HG03280 (cell line): Measurements from ENCODE around the gene TC2N.
"Not testable (repeated sequence)": the region's sequence is repeated elsewhere in the genome, so short reads cannot be mapped to it uniquely, and the experiment has no call there.

Experiments
- ATAC-seq: cut with Tn5 transposase; IDR thresholded peaks from one replicate; pipeline ENCODE4 v1.9.1; 2021; ENCODE audit warnings: mild to moderate bottlenecking, moderate library complexity; ENCODE audit not compliant: unreplicated experiment

Gene TC2N

DNA sequence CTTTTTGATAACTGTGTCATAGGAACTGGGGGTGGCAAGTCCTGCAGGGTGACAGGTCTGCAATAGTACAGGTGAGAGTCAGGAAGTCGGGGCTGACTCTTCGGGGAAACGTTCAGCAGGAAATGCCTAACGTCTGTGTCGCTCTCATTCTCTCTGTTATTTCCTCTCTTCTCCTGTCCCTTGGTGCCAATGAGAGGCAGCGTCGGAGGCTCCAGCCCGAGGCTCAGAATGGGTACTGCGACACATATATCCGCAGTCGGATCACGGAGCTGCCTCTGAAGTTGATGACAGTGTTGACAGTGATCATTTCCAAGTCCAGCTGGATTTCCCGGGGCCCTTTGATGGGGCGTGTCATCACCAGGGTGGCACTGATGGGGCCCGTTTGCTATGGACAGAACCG lies 2.7 kb upstream of the TC2N start:
- no peak for ATAC-seq

DNA sequence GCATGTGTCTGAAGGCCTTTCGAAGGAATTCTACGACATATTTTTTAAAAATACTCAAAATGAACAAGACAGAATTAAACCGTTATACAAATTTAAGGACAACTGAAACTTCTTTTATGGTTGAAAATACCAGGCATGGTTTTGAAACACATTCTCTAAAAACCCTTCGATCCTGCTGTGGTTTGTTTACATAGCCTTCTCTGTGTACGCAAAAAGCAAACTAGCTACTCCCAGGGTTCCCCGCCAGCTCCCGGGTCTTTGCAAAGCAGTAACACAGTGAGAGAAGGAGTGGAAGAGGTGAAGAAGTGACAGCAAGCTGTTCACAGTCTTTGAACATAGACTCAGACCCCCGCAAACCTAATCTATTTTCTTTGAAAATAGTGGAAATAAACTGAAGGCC lies 2.2 kb upstream of the TC2N start:
- ATAC-seq = no peak

DNA sequence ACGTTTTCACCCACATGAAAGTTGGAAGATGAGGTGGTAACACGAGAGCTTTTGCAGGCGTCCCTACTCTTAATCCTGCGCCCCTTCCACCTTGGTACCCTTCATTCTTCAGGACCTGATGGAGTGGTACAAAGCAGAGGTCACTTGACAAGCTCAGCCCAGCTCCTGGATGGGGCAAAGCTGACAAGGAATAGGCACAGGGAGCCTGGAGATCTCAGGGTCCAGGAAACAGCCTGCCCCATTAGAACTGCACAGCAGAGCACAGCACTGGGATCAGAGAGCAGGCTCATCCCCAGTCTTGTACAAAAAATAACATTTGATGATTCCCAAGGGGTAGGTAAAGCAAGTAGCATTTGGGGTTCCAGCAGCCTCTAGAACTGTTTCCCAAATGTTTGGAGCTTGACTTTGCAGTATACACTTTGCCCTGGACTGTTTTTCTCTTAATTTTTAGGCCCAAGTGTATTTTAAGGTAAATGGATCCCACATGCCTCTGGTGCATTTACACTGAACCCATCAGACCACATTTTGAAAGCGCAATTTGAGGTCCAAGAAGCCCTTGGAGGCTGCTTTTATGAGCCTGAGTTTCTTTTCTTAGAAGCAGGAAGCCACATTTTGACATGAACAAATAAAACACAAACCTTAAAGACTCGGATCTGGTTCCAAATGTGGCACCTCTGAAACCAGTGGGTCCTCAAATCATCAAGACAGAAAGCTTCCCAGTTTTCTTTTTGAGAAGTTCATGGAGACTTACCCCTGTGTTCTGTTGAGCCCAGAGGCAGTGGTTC lies 633 bp downstream of the TC2N start:
- no peak for ATAC-seq

DNA sequence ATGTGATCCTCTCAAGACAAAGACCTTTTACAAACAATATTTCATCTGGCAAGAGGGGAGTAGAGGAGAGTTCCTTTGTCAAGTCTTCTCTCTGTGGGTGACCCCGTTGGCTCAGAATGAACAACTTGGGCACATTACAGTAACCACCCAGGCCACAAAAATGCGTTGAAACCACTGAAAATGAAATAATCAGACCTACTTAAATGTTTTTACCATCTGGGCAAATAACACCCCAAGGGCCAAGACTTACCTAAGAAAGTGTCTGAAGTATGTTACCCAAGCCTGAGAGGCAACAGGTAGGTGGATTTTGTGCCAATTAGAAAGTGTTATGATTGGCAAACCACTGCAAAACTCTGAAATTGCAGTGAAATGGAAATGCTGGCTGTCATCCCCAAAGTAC lies 1.3 kb downstream of the TC2N start:
- ATAC-seq = no peak

DNA sequence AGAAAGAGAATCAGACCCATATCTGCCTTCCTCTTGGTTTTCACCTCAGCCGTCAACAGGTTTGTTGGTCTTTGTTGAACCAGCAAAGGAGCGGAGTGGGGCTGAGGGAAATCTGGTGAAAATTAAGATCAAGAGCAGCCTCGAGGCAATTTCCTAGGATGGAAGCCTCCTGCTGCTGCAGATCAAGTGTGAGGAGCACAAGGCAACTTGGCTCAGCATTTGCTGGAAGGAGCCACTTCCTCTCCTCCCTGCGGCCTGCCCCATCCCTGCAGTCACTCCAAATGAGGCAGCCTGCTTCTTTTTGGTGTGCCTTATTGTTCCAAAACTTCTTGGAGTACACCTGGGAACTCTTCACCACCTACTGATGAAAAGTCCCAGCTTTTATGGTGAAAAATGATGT lies 4.9 kb downstream of the TC2N start:
- no peak for ATAC-seq

DNA sequence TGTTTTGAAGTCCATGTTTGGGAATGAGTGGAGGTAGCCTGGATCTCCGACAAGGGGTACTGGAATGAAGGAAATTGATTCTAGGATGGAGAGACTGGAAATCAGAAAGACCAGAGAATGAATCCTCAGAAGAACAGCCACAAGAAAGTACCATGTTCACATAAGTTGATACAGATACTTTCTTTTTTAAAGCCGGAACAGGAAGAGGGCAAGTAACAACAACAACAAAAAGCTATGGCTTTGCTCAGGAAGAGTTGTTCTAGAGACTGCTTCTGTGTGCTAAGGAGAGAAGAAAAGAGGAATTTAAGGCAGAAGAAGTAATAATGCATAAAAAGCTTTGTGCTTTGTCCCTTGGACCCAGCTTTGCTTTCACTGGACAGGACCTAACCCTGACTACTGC lies 6.2 kb downstream of the TC2N start:
- no peak for ATAC-seq

DNA sequence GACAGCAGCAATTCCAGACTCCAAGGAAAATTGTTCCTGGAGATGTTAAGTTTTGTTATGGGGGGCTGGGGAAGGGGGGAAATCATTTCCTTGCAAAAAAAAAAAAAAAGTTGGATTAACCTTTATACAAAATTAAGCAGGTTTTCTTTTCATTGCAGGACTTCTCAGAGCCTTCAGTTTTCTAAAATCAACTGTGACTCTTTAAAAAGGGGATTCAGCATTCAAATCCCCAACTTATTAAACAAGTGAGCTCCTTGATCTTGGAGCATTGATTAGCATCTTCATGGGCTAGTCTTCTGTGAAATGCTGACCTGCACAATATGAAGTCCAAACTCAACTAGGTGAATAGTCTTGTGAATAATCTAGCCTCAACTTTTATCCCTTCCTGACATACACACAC lies 7.1 kb downstream of the TC2N start:
- ATAC-seq = no peak

DNA sequence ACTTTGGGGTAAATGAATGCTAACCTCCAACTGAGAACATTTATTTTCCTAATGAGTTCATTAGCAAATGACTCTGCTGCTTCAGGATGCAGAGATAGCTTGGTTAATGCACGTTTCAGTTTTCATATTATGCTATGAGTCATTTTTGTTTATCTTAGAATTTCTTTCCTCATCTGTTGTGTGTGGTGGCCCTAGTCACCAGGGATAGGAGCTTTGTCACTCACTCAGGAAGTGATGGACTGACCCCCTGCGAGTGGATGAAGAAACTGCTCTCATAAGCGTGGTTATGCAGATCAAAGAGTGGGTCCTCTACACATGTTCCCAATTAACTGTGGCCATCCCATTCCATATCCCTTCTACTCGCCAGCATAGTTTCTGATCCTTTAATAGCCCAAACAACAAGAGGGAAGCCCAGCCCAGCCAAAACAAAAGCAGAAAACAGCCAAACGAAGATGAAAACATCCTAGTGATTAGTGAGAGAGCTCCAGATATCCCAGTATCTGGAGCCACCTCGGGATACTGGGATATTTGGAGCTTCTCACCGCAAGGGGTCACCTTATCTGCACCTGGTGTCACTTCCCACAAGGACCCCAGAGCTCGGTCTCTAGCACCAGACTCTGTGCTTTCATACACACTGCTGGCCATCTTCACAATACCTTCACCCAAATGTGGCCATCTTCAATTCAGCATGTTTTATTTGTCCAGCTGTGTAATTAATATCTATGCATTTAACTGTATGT lies 8.6 kb downstream of the TC2N start:
- peak; percentile 78 for ATAC-seq

DNA sequence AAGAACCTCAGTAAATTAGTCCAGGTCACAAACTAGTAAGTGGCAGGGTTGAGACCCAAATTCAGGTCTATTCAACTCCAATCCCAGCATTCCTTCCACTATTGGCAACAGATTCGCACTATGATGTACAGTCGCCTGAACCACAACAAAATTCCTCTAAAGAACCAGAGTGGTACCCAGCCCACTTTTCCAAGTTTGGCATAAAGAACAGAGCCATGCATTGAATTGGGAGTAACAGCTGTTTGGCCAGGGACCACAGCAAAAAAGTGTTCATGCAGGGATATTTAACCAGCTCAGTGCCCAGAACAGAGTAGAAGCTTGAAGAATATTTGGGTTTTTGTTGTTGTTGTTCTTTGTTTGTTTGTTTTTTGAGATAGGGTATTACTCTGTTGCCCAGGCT lies 9.7 kb downstream of the TC2N start:
- no peak for ATAC-seq

DNA sequence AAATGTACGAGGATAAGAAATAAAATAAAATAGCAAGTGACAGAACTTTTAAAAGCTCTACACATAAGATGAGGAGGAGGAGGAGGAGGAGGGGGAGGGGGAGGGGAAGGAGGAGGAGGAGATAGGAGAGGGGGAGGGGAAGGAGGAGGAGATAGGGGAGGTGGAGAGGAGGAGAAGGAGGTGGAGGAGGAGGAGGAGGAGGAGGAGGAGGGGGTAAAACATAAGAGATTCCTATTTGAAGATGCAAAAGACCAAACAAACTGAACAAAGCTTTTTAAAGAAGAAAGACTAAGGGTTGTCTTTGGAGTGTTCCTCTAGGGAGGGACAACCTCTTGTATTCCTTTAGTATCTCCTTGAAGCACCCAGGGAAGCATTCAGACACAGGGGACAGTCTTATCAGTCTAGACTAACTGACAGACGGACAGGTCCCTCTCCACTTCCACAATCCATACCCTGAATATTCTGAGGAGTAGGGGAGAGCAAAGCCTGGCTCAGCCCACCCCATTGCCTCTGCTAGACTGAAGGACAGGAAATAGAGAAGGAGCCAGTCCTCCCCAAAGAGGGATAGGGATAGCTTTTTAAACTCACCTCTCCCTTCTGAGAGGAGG lies 12.9 kb downstream of the TC2N start:
- ATAC-seq = no peak

DNA sequence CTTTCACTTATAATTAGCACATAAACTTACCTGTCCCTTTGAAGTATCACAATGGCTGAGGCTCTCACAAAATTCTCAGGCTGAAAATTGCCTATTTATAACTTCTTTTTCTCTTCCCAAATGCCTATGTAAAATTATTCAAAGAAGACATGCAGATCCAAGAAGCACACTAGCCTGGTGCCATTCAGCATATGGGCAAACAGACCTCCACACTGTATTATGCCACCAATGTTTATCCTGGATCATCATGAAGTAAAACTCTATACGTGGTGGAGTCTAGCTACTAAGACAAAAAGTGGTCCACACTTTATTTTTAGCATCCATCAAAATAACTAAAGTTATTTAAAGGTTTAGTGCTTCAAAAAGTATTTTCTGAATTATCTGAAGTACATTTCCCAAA lies 15.8 kb downstream of the TC2N start:
- ATAC-seq = no peak

DNA sequence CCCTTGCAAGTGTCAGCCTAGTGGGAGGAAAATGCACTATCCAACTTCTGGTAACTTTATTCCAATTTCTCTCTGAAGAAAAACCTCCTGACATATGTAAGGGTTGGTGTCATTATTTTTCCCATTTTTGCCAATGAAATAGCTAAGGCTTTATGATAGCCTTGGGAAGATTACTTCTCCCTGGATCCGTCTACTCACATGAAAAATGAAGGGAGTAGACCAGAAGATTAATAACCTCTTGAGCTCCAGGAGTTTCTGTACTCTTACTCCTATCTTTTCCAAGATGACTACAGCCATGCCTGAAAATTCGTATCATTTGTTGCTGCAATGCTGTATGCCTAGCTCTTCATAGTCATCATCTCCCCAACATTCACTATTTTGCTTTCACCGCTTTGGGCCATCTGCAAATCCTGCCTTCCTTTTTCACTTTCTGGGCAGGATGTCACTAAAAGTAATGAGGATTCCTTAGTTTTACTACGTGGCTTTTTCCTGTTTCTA lies 18.8 kb downstream of the TC2N start:
- no peak for ATAC-seq

DNA sequence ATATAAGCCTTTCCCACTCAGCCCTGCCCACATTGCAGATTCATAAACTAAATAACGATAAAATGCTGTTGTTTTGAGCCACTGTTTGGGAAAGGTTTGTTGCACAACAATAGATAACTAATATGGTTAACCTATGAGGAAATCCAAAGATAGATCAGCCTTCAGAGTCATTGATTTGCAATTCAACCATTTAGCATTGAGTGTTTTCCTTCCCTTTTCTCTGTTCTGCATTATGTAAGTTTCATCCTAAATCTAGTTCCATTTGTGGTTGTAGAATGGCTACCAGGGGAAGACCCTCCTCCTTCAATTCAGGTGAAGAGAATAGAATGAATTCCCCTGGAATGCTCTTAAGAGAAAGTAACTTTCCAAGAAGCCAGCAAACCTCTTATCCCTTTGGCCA lies 19.6 kb downstream of the TC2N start:
- ATAC-seq = no peak

DNA sequence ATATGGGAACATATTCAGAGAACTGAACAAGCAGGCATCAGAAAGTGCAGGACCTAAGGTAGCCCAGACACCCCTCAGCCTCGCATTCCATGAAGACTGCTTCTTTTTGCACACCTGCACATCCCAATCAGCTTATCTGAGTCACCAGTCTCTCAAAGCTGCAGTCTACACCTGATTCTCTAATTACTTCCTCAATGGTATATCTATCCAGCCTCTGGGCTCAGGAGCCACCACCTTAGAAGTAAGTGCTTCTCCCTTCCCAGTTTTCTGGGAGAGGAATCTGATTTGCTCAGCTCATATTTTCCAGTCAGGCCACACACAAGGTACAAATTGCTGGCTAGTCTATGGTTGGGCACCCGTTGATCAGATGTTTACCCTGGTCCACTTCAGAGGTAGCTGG lies 21.7 kb downstream of the TC2N start:
- ATAC-seq = no peak

DNA sequence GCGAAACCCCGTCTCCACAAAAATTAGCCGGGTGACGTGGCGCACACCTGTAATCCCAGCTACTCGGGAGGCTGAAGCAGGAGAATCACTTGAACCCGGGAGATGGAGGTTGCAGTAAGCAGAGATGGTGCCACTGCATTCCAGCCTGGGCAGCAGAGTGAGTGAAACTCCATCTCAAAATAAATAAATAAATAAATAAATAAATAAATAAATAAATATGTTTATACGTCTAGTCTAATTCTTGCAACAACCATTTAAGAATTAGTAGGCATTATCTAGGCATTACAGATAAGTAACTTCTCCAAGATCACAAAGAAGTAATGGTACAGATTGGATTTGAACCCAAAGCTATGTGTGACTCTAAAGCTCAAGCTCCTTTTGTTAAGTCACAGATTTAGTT lies 22.3 kb downstream of the TC2N start:
- not testable (repeated sequence) for ATAC-seq

DNA sequence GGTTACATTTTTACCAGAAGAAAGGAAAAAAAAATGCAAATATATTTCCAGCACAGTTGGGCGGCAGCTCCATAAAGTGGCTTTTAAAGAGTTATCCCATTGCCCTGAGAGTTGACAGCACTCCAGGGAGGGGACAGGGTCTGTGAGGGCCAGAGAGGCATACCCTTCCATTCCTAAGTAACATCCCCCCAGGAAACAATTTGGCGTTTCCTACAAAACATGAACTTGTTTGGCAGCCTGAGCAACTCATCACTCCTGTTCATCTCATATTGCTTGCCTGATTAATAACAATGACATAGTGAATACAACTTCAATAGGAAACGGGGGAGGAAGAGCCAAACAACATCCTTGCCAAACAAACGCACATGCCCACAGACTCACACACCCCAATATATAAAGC lies 23.3 kb downstream of the TC2N start:
- ATAC-seq = no peak

DNA sequence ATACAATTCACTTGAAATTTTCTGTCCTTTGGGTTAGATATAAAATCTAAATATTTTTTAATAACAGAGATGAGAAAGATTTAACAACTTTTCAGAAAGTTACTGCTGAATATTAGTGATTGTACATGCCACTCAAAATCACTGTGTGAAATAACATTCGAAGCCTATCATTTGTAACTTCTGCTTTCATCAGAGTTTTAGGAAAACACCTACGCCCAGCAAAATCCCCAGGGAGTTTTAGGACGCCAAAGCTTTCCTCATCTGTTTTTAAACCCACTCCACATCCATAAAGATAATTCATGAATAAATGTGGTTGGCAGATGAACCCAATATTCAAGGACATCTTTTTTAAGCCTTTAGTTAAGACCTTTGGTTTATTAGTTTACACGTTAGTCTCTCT lies 23.9 kb downstream of the TC2N start:
- ATAC-seq = no peak

DNA sequence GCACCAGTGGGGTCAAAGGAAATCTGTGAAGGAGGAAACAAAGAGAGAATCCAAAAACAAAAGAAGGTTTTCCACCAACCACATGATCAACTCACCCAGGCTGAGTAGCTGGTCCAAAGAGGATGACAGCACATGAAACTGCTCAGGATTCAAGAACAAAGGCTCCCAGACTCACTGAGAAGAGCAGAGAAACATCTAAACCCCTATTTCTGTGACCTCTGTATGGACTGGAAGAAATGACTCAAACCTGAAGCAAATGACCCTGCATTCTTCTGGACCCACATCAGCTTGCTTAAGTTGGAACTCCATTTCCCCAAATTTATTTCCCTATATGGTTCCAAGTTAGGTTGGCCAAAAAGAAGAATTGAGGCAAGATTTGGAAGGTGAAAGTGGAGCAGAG lies 26.3 kb downstream of the TC2N start:
- no peak for ATAC-seq

DNA sequence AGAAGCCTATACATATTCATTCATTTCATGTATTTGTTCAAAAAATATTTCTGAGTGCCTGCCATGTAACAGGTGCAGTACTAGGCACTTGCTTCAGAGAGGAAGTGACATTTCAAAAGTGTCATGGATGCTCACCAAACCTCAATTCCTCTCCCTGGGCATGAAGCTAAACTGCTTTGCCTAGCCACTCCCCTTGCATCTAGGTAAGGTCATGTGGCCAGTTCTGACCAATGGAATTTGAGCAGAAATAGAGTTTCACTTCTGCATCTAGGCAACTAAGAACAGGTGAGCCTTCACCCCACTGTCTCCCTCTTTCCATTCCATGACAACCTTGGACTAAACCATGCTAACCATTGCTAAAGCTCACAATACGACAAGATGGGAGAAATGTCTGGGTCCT lies 27.6 kb downstream of the TC2N start:
- ATAC-seq = no peak

DNA sequence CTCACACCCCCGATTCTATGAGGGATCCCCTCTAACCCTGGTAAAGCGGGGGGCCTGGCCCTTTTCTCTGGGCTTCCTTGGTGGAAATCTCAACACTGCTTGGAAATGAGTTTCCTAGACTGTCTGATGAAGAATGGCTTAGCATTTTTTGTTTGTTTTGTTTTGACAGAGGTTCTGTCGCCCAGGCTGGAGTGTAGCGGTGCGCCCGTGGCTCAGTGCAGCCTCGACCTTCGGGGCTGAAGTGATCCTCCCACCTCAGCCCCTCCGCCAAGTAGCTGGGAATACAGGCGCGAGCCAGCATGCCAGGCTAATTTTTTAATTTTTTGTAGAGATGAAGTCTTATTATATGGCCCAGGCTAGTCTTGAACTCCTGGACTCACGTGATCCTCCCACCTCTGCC lies 30.3 kb downstream of the TC2N start:
- no peak for ATAC-seq

DNA sequence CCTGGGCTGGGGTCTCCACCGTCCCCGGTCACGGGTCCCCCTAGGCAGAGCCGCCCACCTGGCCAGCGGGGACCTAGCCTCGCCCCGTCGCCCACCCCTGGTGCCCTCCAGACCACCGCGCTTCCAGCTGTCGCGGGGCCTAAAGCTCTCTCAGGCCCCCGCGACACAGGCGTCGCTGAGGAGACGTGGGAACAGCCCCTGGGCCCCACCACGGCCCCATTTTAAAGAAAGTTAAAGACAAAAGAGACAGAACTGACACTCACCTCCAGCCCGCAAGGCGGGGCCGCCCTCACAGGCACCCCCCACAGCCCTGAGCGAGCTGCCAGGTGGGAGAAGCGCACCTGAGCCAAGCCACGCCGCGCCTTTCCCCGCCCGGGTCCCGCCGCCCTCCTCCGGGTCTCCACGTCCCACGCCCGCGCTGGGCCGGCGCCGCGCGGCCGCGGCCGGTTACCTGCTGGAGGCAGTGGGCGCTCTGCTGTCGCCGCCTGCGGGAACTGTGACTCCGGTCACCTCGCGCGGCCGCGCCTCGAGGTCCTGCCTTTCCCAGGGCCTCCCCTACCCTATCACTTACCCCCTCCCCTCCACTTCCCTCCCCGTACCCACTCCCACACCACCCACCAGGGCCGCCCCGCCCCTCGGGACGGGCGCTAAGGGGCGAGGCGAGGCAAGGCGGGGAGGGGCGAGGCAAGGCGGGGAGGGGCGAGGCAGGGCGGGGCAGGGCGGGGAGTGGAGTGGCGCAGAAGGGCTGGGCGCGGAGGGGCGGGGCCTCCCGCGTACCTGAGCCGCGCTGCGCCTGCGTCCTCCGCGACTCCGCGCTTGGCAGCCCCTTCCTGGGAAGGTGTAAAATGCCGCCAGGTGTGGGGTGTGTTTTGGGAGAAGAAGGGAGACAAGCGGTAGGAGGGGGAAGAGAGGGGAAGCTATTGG lies 31.2 kb downstream of the TC2N start:
- peak; percentile 82 for ATAC-seq
